Measurements from ENCODE around the gene SPG21. TPM values are rescaled to one million over a fixed set of nuclear protein-coding genes. Genes with fewer than 3 reads are reported as not detected.

The SPG21 gene, protein sequence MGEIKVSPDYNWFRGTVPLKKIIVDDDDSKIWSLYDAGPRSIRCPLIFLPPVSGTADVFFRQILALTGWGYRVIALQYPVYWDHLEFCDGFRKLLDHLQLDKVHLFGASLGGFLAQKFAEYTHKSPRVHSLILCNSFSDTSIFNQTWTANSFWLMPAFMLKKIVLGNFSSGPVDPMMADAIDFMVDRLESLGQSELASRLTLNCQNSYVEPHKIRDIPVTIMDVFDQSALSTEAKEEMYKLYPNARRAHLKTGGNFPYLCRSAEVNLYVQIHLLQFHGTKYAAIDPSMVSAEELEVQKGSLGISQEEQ
- total RNA-seq = 10 to 100 TPM; 40.1 to 58.4 (median 49.0) TPM
- 55.1 TPM for total RNA-seq (2013)
- total RNA-seq = 37.0 to 87.4 (median 50.3) reads per million in 29 experiments

DNA sequence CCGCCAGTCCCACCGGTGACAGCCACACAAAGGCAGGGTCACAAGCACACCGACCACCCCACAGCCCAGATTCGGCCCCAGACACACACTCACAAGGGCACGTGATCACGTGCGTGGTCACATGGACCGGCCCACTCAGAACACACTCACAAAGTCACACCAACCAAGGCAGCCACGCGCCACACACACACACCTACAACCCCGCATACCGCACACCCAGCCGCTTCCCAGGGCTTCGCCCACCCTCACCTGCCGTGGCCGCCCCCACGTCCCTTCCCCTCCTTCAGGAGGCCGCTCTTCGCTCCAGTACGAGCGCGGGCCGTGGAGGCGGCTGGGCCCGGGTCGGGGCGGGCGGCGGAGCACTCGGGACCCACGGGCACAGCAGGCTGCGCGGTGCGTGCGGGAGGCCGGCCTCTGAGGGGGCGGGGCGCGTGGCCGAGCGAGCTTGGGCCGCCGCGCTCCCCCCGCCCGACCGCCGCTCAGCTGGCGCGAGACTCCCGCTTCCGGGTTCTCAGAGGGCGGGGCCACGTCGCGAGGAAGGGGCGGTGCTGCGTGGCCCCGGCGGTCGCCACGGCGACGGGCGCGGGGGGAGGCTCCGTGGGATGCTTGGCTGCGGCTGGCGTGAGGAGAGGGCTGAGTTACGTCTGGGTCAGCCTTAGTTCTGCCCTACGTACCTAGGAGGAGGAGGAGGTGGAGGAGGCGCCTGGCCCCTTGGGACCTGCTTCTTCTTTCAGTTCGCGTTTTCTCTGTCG is at the start of gene SPG21:
Gene SPG21, minus strand, starts transcription at position 499 of the 752 bp plus-strand sequence. CDS start 6,345 bp downstream, outside the sequence.
- Mint-ChIP-seq H3K4me1 (peaks cover 37 to 51% (median 48%) of the 10 kb centered on the region in 3 donors), H3K9me3 (no peaks in the 10 kb centered on the region), H3K4me3 (peak within 1 kb of the TSS; percentile 91 to 99 (median 94)), H3K27ac (peak within 1 kb of the TSS; percentile 92), H3K36me3 (peaks cover 5% of the 10 kb centered on the region), H3K27me3 (no peaks in the 10 kb centered on the region)
- peaks cover 4 to 18% of the 10 kb centered on the region in 2 experiments for H3K4me1 ChIP-seq (ENCODE audit: control insufficient read depth in 1 of 2, extremely low read depth in 1 of 2, insufficient read depth in 2 of 2, low read length in 2 of 2)
- peak; percentile 68 to 95 (median 83) for DNase-seq
- ATAC-seq (replicated peaks in 1 of 4) = peak; percentile 91 to 96 (median 94)
- H3K9me3 ChIP-seq = no peaks in the 10 kb centered on the region
- H3K36me3 ChIP-seq (ENCODE audit: control insufficient read depth in 2 of 2, extremely low read depth in 1 of 2, insufficient read depth in 1 of 2, low read length in 1 of 2) = no peaks in the 10 kb centered on the region
- H3K4me3 ChIP-seq (ENCODE audit: control insufficient read depth in 1 of 2, extremely low read depth in 1 of 2, low read length in 1 of 2) = peak within 1 kb of the TSS; percentile 89 to 97
- H3K27ac ChIP-seq (ENCODE audit: low read length) = peak within 1 kb of the TSS; percentile 74
- ChIA-PET CTCF (interaction anchor here in 1 of 2 donors (0.6 to 1.0 kb wide), 6 partner anchors 17 to 266 kb away, joined by 3 to 4 read pairs (median 3); partner anchors contain the start of gene CLPX), POLR2A (interaction anchor here (0.5 to 0.7 kb wide), 3 partner anchors 11 to 250 kb away, joined by 3 read pairs; no protein-coding TSS in a partner anchor)
- H3K27me3 ChIP-seq (replicated peaks in 1 of 2; ENCODE audit: control insufficient read depth in 2 of 2, extremely low read depth in 1 of 2, insufficient read depth in 2 of 2, low read length in 1 of 2) = no peaks in the 10 kb centered on the region
- WGBS (ENCODE audit: insufficient coverage) = under 1% methylated on average over 71 of the region's 75 CpGs

DNA sequence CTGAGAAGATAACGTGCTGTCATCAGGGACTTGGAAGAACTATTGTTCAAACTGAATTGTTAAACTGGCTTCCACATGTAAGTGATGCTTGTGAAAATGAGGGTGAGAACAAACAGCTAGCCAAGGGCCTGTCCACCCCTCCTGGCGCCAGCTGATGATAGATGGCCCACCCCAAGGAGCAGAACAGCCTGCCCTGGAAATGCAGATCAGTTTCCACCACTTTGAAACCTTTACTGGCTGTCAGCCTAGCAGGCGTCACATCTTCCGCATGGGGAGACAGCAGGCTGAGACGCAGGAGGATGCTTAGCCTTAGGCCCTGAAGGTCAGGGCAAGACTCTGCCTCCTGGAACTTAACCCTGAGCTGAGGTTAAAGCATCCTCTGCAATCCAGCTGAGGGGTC is 49.1 kb upstream of the SPG21 start:
- H3K4me3 ChIP-seq (ENCODE audit: control insufficient read depth in 1 of 2, extremely low read depth in 1 of 2, low read length in 1 of 2) = no peak overlapping the region
- ChIA-PET CTCF (no interaction called here), POLR2A (no interaction called here)
- Mint-ChIP-seq H3K9me3 (no peaks in the 10 kb centered on the region), H3K36me3 (no peaks in the 10 kb centered on the region), H3K27ac (no peak overlapping the region), H3K4me3 (no peak overlapping the region), H3K4me1 (peaks cover under 1 to 2% (median 1%) of the 10 kb centered on the region in 3 donors), H3K27me3 (peaks cover 0 to 3% of the 10 kb centered on the region in 2 donors)
- H3K27me3 ChIP-seq (replicated peaks in 1 of 2; ENCODE audit: control insufficient read depth in 2 of 2, extremely low read depth in 1 of 2, insufficient read depth in 2 of 2, low read length in 1 of 2) = peaks cover 0 to 5% of the 10 kb centered on the region in 2 experiments
- no peak for ATAC-seq (replicated peaks in 1 of 4)
- WGBS (ENCODE audit: insufficient coverage) = 67% methylated on average over 5 of the region's 5 CpGs
- DNase-seq = no peak
- H3K27ac ChIP-seq (ENCODE audit: low read length) = no peak overlapping the region
- H3K9me3 ChIP-seq = no peaks in the 10 kb centered on the region
- no peaks in the 10 kb centered on the region for H3K36me3 ChIP-seq (ENCODE audit: control insufficient read depth in 2 of 2, extremely low read depth in 1 of 2, insufficient read depth in 1 of 2, low read length in 1 of 2)
- no peaks in the 10 kb centered on the region for H3K4me1 ChIP-seq (ENCODE audit: control insufficient read depth in 1 of 2, extremely low read depth in 1 of 2, insufficient read depth in 2 of 2, low read length in 2 of 2)

DNA sequence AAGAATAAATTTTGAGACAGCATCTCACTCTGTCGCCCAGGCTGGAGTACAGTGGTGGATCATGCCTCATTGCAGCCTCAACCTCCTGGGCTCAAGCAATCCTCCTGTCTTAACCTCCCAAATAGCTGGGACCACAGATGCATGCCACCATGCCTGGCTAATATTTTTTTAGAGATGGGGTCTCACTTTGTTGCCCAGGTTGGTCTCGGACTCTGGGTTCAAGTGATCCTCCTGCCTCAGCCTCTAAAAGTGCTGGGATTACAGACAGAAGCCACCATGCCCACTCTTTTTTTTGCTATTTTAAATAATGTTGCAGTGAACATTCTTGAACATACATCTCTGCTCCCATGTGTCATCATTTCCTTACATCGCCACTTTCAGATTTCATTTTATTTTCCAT is 48.7 kb upstream of the SPG21 start:
- Mint-ChIP-seq H3K4me1 (peaks cover 4 to 6% (median 5%) of the 10 kb centered on the region in 3 donors), H3K27ac (no peak overlapping the region), H3K36me3 (no peaks in the 10 kb centered on the region), H3K9me3 (no peaks in the 10 kb centered on the region), H3K27me3 (peaks cover 0 to 3% of the 10 kb centered on the region in 2 donors), H3K4me3 (no peak overlapping the region)
- ChIA-PET CTCF (no interaction called here), POLR2A (no interaction called here)
- DNase-seq (no peak), ATAC-seq (replicated peaks in 1 of 4) (no peak)
- peaks cover 0 to 5% of the 10 kb centered on the region in 2 experiments for H3K27me3 ChIP-seq (replicated peaks in 1 of 2; ENCODE audit: control insufficient read depth in 2 of 2, extremely low read depth in 1 of 2, insufficient read depth in 2 of 2, low read length in 1 of 2)
- H3K27ac ChIP-seq (ENCODE audit: low read length) = no peak overlapping the region
- H3K4me3 ChIP-seq (ENCODE audit: control insufficient read depth in 1 of 2, extremely low read depth in 1 of 2, low read length in 1 of 2) = no peak overlapping the region
- 94% methylated on average over 2 of the region's 3 CpGs for WGBS (ENCODE audit: insufficient coverage)
- peaks cover 2 to 3% of the 10 kb centered on the region in 2 experiments for H3K4me1 ChIP-seq (ENCODE audit: control insufficient read depth in 1 of 2, extremely low read depth in 1 of 2, insufficient read depth in 2 of 2, low read length in 2 of 2)
- no peaks in the 10 kb centered on the region for H3K36me3 ChIP-seq (ENCODE audit: control insufficient read depth in 2 of 2, extremely low read depth in 1 of 2, insufficient read depth in 1 of 2, low read length in 1 of 2)
- no peaks in the 10 kb centered on the region for H3K9me3 ChIP-seq

DNA sequence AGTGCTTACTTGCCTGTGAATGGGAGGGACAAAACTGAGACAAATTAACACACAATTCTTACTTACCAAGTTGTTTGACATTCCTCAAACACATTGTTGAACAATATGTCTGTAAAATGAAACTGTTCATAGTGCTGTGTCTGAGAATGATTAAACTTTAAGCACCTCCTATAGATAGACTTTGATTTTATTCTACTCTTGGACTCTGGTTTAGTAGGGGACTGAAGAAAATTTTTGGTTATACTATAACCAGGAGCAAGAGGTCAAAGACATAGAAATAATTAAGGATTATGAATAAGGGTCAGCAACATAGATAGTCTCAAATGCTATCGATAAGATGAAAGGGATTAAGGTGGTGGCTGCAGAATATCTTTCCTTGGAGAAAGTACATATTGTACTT is 47.6 kb upstream of the SPG21 start:
- ChIA-PET CTCF (no interaction called here), POLR2A (no interaction called here)
- H3K27me3 Mint-ChIP-seq = peaks cover 2 to 6% of the 10 kb centered on the region in 2 donors
- H3K36me3 Mint-ChIP-seq = no peaks in the 10 kb centered on the region
- Histone ChIP-seq H3K4me1 (ENCODE audit: control insufficient read depth in 1 of 2, extremely low read depth in 1 of 2, insufficient read depth in 2 of 2, low read length in 2 of 2) (peaks cover 2 to 7% of the 10 kb centered on the region in 2 experiments), H3K27ac (ENCODE audit: low read length) (no peak overlapping the region), H3K36me3 (ENCODE audit: control insufficient read depth in 2 of 2, extremely low read depth in 1 of 2, insufficient read depth in 1 of 2, low read length in 1 of 2) (no peaks in the 10 kb centered on the region), H3K27me3 (replicated peaks in 1 of 2; ENCODE audit: control insufficient read depth in 2 of 2, extremely low read depth in 1 of 2, insufficient read depth in 2 of 2, low read length in 1 of 2) (peaks cover 2 to 10% of the 10 kb centered on the region in 2 experiments), H3K9me3 (no peaks in the 10 kb centered on the region), H3K4me3 (ENCODE audit: control insufficient read depth in 1 of 2, extremely low read depth in 1 of 2, low read length in 1 of 2) (no peak overlapping the region)
- H3K27ac Mint-ChIP-seq = no peak overlapping the region
- ATAC-seq (replicated peaks in 1 of 4) = no peak
- H3K9me3 Mint-ChIP-seq = no peaks in the 10 kb centered on the region
- H3K4me1 Mint-ChIP-seq = peaks cover 8 to 12% (median 9%) of the 10 kb centered on the region in 3 donors
- no CpG with 5 or more reads among the region's 1 CpG for WGBS (ENCODE audit: insufficient coverage)
- no peak for DNase-seq
- H3K4me3 Mint-ChIP-seq = no peak overlapping the region

DNA sequence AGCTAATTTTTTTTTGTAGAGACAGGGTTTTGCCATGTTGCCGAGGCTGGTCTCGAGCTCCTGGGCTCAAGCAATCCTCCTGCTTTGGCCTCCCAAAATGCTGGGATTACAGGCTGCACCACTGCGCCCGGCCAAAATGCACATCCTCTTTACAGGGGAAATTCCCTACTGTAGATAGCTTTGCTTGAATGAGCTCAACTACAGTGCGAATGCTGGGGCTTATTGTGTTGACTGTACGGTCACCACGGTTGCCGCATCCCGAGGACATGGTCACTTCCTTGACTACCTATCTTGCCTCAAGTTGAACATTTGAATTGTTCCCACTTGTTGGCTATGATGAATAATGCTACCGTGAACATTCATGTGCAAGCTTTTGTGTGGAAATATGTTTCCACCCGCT is 45.0 kb upstream of the SPG21 start:
- H3K4me1 ChIP-seq (ENCODE audit: control insufficient read depth in 1 of 2, extremely low read depth in 1 of 2, insufficient read depth in 2 of 2, low read length in 2 of 2) = peaks cover 2 to 10% of the 10 kb centered on the region in 2 experiments
- ATAC-seq (replicated peaks in 1 of 4) = no peak
- Mint-ChIP-seq H3K27ac (no peak overlapping the region), H3K4me1 (peaks cover 8 to 13% (median 12%) of the 10 kb centered on the region in 3 donors), H3K4me3 (no peak overlapping the region), H3K9me3 (no peaks in the 10 kb centered on the region), H3K27me3 (peaks cover 0 to 13% of the 10 kb centered on the region in 2 donors), H3K36me3 (no peaks in the 10 kb centered on the region)
- no peak overlapping the region for H3K27ac ChIP-seq (ENCODE audit: low read length)
- H3K36me3 ChIP-seq (ENCODE audit: control insufficient read depth in 2 of 2, extremely low read depth in 1 of 2, insufficient read depth in 1 of 2, low read length in 1 of 2) = no peaks in the 10 kb centered on the region
- peaks cover 2 to 10% of the 10 kb centered on the region in 2 experiments for H3K27me3 ChIP-seq (replicated peaks in 1 of 2; ENCODE audit: control insufficient read depth in 2 of 2, extremely low read depth in 1 of 2, insufficient read depth in 2 of 2, low read length in 1 of 2)
- no peak overlapping the region for H3K4me3 ChIP-seq (ENCODE audit: control insufficient read depth in 1 of 2, extremely low read depth in 1 of 2, low read length in 1 of 2)
- POLR2A ChIA-PET = no interaction called here
- WGBS (ENCODE audit: insufficient coverage) = 100% methylated on average over 6 of the region's 11 CpGs
- no peaks in the 10 kb centered on the region for H3K9me3 ChIP-seq
- no peak for DNase-seq
- CTCF ChIA-PET = interaction anchor here (0.5 to 1.4 kb wide), 3 partner anchors 43 to 470 kb away, joined by 4 to 6 read pairs (median 6); no protein-coding TSS in a partner anchor

DNA sequence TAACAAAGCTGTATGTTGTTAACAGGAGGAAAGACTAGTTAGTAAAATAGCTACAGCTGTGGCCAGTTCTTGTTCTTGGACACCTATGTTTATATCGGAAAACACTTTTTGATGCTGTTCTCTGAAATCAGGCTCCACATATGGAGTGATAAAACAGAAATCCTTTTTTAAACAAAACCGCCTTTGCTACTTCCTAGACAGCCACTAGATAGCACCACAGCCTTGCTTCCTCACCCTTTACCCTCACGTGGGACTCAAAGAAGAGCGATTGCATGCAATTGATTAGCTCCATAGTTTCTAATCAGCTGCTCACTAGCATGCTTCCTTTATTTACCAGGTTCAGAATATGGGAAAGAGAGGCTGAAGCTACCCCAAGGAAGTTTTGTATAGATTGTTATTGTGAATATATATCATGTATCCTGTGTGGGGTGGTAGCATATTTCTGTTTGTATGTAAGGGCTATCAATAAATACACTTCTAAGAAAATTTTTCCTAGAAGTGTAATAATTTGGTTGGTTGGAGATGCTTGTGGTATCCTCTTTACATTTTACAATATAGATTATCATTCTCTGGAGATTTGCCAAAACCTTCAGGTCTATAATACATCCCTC is 44.0 kb upstream of the SPG21 start:
- Mint-ChIP-seq H3K4me1 (peaks cover 8 to 13% (median 12%) of the 10 kb centered on the region in 3 donors), H3K4me3 (no peak overlapping the region), H3K9me3 (no peaks in the 10 kb centered on the region), H3K36me3 (no peaks in the 10 kb centered on the region), H3K27ac (no peak overlapping the region), H3K27me3 (peaks cover 0 to 13% of the 10 kb centered on the region in 2 donors)
- H3K36me3 ChIP-seq (ENCODE audit: control insufficient read depth in 2 of 2, extremely low read depth in 1 of 2, insufficient read depth in 1 of 2, low read length in 1 of 2) = no peaks in the 10 kb centered on the region
- peaks cover 2 to 7% of the 10 kb centered on the region in 2 experiments for H3K27me3 ChIP-seq (replicated peaks in 1 of 2; ENCODE audit: control insufficient read depth in 2 of 2, extremely low read depth in 1 of 2, insufficient read depth in 2 of 2, low read length in 1 of 2)
- ChIA-PET CTCF (interaction anchor here (0.6 to 1.4 kb wide), 7 partner anchors 20 to 460 kb away, joined by 3 to 6 read pairs (median 4); partner anchors contain the start of gene PARP16 (in 1 of the 2)), POLR2A (interaction anchor here in 1 of 2 donors (0.6 kb wide), 1 partner anchor 49 kb away, joined by 3 read pairs; no protein-coding TSS in a partner anchor)
- H3K27ac ChIP-seq (ENCODE audit: low read length) = no peak overlapping the region
- no peak overlapping the region for H3K4me3 ChIP-seq (ENCODE audit: control insufficient read depth in 1 of 2, extremely low read depth in 1 of 2, low read length in 1 of 2)
- H3K4me1 ChIP-seq (ENCODE audit: control insufficient read depth in 1 of 2, extremely low read depth in 1 of 2, insufficient read depth in 2 of 2, low read length in 2 of 2) = peaks cover 2 to 14% of the 10 kb centered on the region in 2 experiments
- WGBS (ENCODE audit: insufficient coverage) = 40% methylated on average over 1 of the region's 4 CpGs
- DNase-seq (peak in 6 of 35 experiments; percentile 14 to 64 (median 25)), ATAC-seq (replicated peaks in 1 of 4) (peak in 3 of 4 experiments; percentile 24 to 41 (median 29))
- no peaks in the 10 kb centered on the region for H3K9me3 ChIP-seq
